Measurements from ENCODE around the gene RFX3.

DNA sequence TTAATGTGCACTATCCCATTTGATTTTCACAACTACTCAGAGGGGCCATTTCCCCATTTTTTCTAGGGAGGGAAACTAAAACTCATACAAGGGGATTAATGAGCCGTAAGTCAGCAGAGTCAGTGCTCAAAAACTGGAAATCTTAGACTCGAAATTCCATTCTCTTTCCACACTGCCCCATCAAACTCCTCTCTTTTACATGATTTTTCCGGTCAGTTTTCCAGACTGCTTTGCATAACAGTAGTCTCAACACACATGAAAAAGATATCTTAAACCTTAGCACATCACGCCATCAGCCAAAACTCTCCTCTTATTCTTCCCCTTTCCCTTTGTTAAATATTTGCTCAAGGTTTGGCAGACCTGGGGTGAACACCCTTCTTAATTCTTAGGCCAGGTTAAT, 332.0 kb downstream of the RFX3 start:
- TF ChIP-seq EZH2 (IDR thresholded peaks at IDR 0.05; ENCODE audit: low read length, missing control alignments), result no peak
- TF ChIP-seq, protein P1, sequence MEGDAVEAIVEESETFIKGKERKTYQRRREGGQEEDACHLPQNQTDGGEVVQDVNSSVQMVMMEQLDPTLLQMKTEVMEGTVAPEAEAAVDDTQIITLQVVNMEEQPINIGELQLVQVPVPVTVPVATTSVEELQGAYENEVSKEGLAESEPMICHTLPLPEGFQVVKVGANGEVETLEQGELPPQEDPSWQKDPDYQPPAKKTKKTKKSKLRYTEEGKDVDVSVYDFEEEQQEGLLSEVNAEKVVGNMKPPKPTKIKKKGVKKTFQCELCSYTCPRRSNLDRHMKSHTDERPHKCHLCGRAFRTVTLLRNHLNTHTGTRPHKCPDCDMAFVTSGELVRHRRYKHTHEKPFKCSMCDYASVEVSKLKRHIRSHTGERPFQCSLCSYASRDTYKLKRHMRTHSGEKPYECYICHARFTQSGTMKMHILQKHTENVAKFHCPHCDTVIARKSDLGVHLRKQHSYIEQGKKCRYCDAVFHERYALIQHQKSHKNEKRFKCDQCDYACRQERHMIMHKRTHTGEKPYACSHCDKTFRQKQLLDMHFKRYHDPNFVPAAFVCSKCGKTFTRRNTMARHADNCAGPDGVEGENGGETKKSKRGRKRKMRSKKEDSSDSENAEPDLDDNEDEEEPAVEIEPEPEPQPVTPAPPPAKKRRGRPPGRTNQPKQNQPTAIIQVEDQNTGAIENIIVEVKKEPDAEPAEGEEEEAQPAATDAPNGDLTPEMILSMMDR (conservative IDR thresholded peaks at IDR 0.05 in 1 of 2, IDR thresholded peaks at IDR 0.05 in 1 of 2; ENCODE audit: low read depth in 1 of 2, low read length in 2 of 2), result no peak
